GM12891 (cell line): ENCODE measurements around the gene SEMG2.

ENCODE experiments used
- POLR2A ChIP-seq: IDR thresholded peaks from 2 replicates; pipeline ENCODE4 v1.6.1; 2011; ENCODE audit warnings: low read depth, low read length, control low read depth
- POLR2AphosphoS5 ChIP-seq: IDR thresholded peaks from 2 replicates; pipeline ENCODE4 v1.6.1; 2011; ENCODE audit warnings: low read depth, low read length, control low read depth
- SPI1 ChIP-seq: IDR thresholded peaks from 2 replicates; pipeline ENCODE4 v1.6.1; 2011; ENCODE audit warnings: low read depth, low read length, control low read depth
- TAF1 ChIP-seq: IDR thresholded peaks from 2 replicates; pipeline ENCODE4 v1.6.1; 2011; ENCODE audit warnings: low read depth, low read length, control low read depth

GRCh38 chr20:45226287-45226686 lies 5.1 kb downstream of the SEMG2 start:
- TF ChIP-seq POLR2AphosphoS5 (no peak), SPI1 (no peak), POLR2A (no peak), TAF1 (no peak)
